ENCODE measurements around the gene PTCH1. TPM values are rescaled to one million over a fixed set of nuclear protein-coding genes. Genes with fewer than 3 reads are reported as not detected.

The PTCH1 gene
- total RNA-seq, 1 donor from 2014 or later, result 104 TPM

- no peak for TF ChIP-seq CTCF (IDR thresholded peaks at IDR 0.05; ENCODE audit: partially characterized antibody, unreplicated experiment)
- H3K4me1 Mint-ChIP-seq (ENCODE audit: low read depth, unreplicated experiment), result no peaks in the 10 kb centered on the region
- H3K36me3 Mint-ChIP-seq (ENCODE audit: unreplicated experiment), result no peaks in the 10 kb centered on the region
- H3K27ac Mint-ChIP-seq (ENCODE audit: unreplicated experiment), result no peak overlapping the region
- H3K9me3 Mint-ChIP-seq (ENCODE audit: unreplicated experiment), result peaks cover 1% of the 10 kb centered on the region
- no peak for DNase-seq
- no peak overlapping the region for H3K4me3 Mint-ChIP-seq (ENCODE audit: unreplicated experiment)
- H3K27me3 Mint-ChIP-seq (ENCODE audit: unreplicated experiment), result no peaks in the 10 kb centered on the region
Observed at GRCh38 chr9:95533996-95534680, 17.4 kb upstream of the PTCH1 start.

- H3K9me3 Mint-ChIP-seq (ENCODE audit: unreplicated experiment), result no peaks in the 10 kb centered on the region
- H3K4me3 Mint-ChIP-seq (ENCODE audit: unreplicated experiment), result no peak overlapping the region
- DNase-seq, result no peak
- H3K27me3 Mint-ChIP-seq (ENCODE audit: unreplicated experiment), result no peaks in the 10 kb centered on the region
- no peak overlapping the region for H3K27ac Mint-ChIP-seq (ENCODE audit: unreplicated experiment)
- TF ChIP-seq CTCF (IDR thresholded peaks at IDR 0.05; ENCODE audit: partially characterized antibody, unreplicated experiment), result no peak
- no peaks in the 10 kb centered on the region for H3K4me1 Mint-ChIP-seq (ENCODE audit: low read depth, unreplicated experiment)
- H3K36me3 Mint-ChIP-seq (ENCODE audit: unreplicated experiment), result no peaks in the 10 kb centered on the region
Observed at GRCh38 chr9:95529910-95530309, 13.1 kb upstream of the PTCH1 start.

- Mint-ChIP-seq H3K36me3 (ENCODE audit: unreplicated experiment) (no peaks in the 10 kb centered on the region), H3K4me1 (ENCODE audit: low read depth, unreplicated experiment) (no peaks in the 10 kb centered on the region), H3K4me3 (ENCODE audit: unreplicated experiment) (no peak overlapping the region), H3K27ac (ENCODE audit: unreplicated experiment) (no peak overlapping the region), H3K9me3 (ENCODE audit: unreplicated experiment) (no peaks in the 10 kb centered on the region), H3K27me3 (ENCODE audit: unreplicated experiment) (no peaks in the 10 kb centered on the region)
- no peak for TF ChIP-seq CTCF (IDR thresholded peaks at IDR 0.05; ENCODE audit: partially characterized antibody, unreplicated experiment)
- no peak for DNase-seq
Observed at GRCh38 chr9:95528908-95529502, 12.2 kb upstream of the PTCH1 start.

- Mint-ChIP-seq H3K36me3 (ENCODE audit: unreplicated experiment) (peaks cover 10% of the 10 kb centered on the region), H3K27ac (ENCODE audit: unreplicated experiment) (no peak overlapping the region), H3K4me1 (ENCODE audit: low read depth, unreplicated experiment) (no peaks in the 10 kb centered on the region), H3K27me3 (ENCODE audit: unreplicated experiment) (peaks cover 4% of the 10 kb centered on the region), H3K4me3 (ENCODE audit: unreplicated experiment) (no peak overlapping the region), H3K9me3 (ENCODE audit: unreplicated experiment) (peaks cover 2% of the 10 kb centered on the region)
- no peak for DNase-seq
- no peak for TF ChIP-seq CTCF (IDR thresholded peaks at IDR 0.05; ENCODE audit: partially characterized antibody, unreplicated experiment)
Observed at GRCh38 chr9:95522871-95523370, 6.2 kb upstream of the PTCH1 start.

- TF ChIP-seq CTCF (IDR thresholded peaks at IDR 0.05; ENCODE audit: partially characterized antibody, unreplicated experiment), result no peak
- no peak for DNase-seq
- H3K27me3 Mint-ChIP-seq (ENCODE audit: unreplicated experiment), result peaks cover 9% of the 10 kb centered on the region
- H3K36me3 Mint-ChIP-seq (ENCODE audit: unreplicated experiment), result peaks cover 10% of the 10 kb centered on the region
- H3K9me3 Mint-ChIP-seq (ENCODE audit: unreplicated experiment), result peaks cover 2% of the 10 kb centered on the region
- no peak overlapping the region for H3K4me3 Mint-ChIP-seq (ENCODE audit: unreplicated experiment)
- no peaks in the 10 kb centered on the region for H3K4me1 Mint-ChIP-seq (ENCODE audit: low read depth, unreplicated experiment)
- H3K27ac Mint-ChIP-seq (ENCODE audit: unreplicated experiment), result no peak overlapping the region
Observed at GRCh38 chr9:95521699-95522098, 4.9 kb upstream of the PTCH1 start.
